GM12878 (cell line): ENCODE measurements around the gene SLC35B4. TPM values are rescaled to one million over a fixed set of nuclear protein-coding genes. Genes with fewer than 3 reads are reported as not detected.

ENCODE experiments used
- BCL3 ChIP-seq: IDR thresholded peaks from 2 replicates; pipeline ENCODE4 v1.6.1; 2011; ENCODE audit warnings: borderline replicate concordance, low read depth, mild to moderate bottlenecking, moderate library complexity, low read length; ENCODE audit not compliant: insufficient read depth, poor library complexity, severe bottlenecking
- BMI1 ChIP-seq: fragments of 450-650 bp; IDR thresholded peaks from 2 replicates; pipeline ENCODE4 v1.6.1; 2016; ENCODE audit warnings: mild to moderate bottlenecking, moderate library complexity, borderline replicate concordance
- CBFB ChIP-seq: IDR thresholded peaks from 2 replicates; pipeline ENCODE4 v1.6.1; 2016; ENCODE audit warnings: antibody characterized with exemption, low read depth
- CEBPZ ChIP-seq: fragments of 150-350 bp; IDR thresholded peaks from 2 replicates; pipeline ENCODE4 v1.6.1; 2016; ENCODE audit warnings: low read depth, low read length
- E2F8 ChIP-seq: fragments of 450-650 bp; IDR thresholded peaks from 2 replicates; pipeline ENCODE4 v1.6.1; 2018; ENCODE audit warnings: mild to moderate bottlenecking, low read depth, moderate library complexity; ENCODE audit not compliant: partially characterized antibody
- POLR2AphosphoS2 ChIP-seq: IDR thresholded peaks from 2 replicates; pipeline ENCODE4 v1.6.1; 2011; ENCODE audit warnings: low read depth, mild to moderate bottlenecking, low read length, improper control_type of control experiment, moderate library complexity
- ZNF217 ChIP-seq: fragments of 450-650 bp; IDR thresholded peaks from 2 replicates; pipeline ENCODE4 v1.6.1; 2017; ENCODE audit warnings: antibody characterized with exemption, mild to moderate bottlenecking
- ZNF687 ChIP-seq: fragments of 450-650 bp; IDR thresholded peaks from 2 replicates; pipeline ENCODE4 v1.6.1; 2017; ENCODE audit warnings: mild to moderate bottlenecking, moderate library complexity
- polyA plus RNA-seq, 11 experiments: library from polyadenylated mRNA; depleted of rRNA in 4 of 11; unstranded in 6 of 11; stranded (reverse) in 5 of 11; fragments of >200 nt; fragmentation: Nextera tagmentation in 4 of 11; fragmentation: Illumina TruSeq in 1 of 11; extraction: Ambion mirVana in 4 of 11; extraction: Trizol in 1 of 11; gene quantifications; 1 replicate in 1 of 11; 2 replicates in 10 of 11; pipeline versions ENCODE4 v1.2.1 to v1.2.3, GENCODE V29; 2011 to 2016; ENCODE audit warnings: inconsistent platforms in 2 of 11, missing spikeins in 2 of 11, low read depth in 1 of 11
- total RNA-seq, 4 experiments: library from RNA; depleted of rRNA in 3 of 4; stranded (reverse); fragments of >200 nt in 3 of 4; fragmentation: Illumina TruSeq in 1 of 4; extraction: Trizol in 1 of 4; gene quantifications; 2 replicates each; pipeline versions ENCODE4 v1.2.1 to v1.2.3, GENCODE V29; 2013 to 2021

The SLC35B4 gene
- total and polyA plus RNA-seq, 10 of the 15 experiments (the other 5 are each of a cell fraction or from before 2014, with no cell fraction given), result 3.6 to 23.9 (median 14.0) TPM

- TF ChIP-seq ZNF687 (no peak), ZNF217 (no peak), CBFB (no peak), BCL3 (no peak), BMI1 (no peak), CEBPZ (no peak), POLR2AphosphoS2 (no peak), E2F8 (no peak)
Measured at GRCh38 chr7:134255814-134256213, 60.9 kb downstream of the SLC35B4 start (continued).
